GM21619 (cell line): ENCODE data around the gene ZNF628.

ENCODE experiments used
- ATAC-seq: cut with Tn5 transposase; IDR thresholded peaks from one replicate; pipeline ENCODE4 v1.9.1; 2021; ENCODE audit not compliant: unreplicated experiment

Gene ZNF628

GRCh38 chr19:55483706-55484592 is 7.5 kb downstream of the ZNF628 start:
- ATAC-seq: no peak

- peak; percentile 66 for ATAC-seq
Measured at GRCh38 chr19:55484593-55485438, 8.4 kb downstream of the ZNF628 start, which contains the start of gene NAT14. TSS of gene NAT14 (plus strand) at chr19:55485188. CDS start at chr19:55485709, 521 bp downstream.

- no peak for ATAC-seq
Measured at GRCh38 chr19:55485439-55486011, 9.1 kb downstream of the ZNF628 start.

- ATAC-seq: no peak
Measured at GRCh38 chr19:55486043-55486970, 9.9 kb downstream of the ZNF628 start.

DNA sequence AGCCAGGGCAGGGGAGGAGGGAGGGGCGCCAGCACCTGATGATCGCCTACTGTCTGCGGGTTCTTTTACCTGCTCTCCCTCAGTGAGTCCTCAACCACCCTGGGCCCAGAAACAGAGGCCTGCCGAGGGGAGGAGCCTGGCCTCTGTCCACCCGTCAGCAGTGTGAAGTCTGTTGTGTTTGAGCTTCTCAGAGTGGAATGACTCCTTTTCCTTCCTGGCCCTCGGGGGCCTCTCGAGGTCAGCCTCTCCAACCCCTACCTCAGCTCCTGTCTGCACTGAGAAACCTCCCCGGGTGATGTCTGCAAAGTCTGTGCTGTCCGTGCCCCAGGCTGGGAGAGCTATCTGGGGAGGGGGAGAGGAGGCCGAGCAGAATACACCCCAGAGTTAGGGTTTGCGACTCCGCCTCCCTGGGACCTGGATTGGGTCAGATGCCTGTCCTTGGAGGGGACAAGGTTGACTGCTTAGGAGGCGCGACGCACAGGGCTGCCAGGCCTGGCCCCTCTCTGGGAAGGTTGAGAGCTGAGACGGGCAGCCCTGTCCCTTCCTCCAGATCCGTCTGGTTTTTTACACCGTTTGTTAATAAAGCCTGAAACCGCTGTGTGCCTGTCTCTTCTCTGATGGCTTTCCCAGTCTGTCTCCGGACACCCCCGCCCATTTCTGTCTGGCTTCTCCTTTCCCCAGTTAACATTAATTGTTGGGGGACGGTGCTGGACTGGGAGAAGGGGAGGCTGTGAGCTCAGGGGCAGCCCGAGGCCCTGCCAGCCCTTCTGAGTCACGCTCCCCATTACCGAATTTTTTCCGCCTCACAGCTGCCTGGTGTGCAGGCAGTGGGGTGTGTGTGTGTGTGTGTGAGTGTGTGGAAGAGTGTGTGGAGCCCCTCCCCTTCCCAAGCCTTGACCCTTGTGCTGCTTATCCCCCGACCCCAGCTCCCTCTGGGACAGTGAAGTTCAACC is 10.8 kb downstream of the ZNF628 start:
- no peak for ATAC-seq

- no peak for ATAC-seq
Measured at GRCh38 chr19:55487924-55488687, 11.7 kb downstream of the ZNF628 start, which contains the start of gene SSC5D. TSS of gene SSC5D (plus strand) at chr19:55488436. CDS start at chr19:55488590, 154 bp downstream.

DNA sequence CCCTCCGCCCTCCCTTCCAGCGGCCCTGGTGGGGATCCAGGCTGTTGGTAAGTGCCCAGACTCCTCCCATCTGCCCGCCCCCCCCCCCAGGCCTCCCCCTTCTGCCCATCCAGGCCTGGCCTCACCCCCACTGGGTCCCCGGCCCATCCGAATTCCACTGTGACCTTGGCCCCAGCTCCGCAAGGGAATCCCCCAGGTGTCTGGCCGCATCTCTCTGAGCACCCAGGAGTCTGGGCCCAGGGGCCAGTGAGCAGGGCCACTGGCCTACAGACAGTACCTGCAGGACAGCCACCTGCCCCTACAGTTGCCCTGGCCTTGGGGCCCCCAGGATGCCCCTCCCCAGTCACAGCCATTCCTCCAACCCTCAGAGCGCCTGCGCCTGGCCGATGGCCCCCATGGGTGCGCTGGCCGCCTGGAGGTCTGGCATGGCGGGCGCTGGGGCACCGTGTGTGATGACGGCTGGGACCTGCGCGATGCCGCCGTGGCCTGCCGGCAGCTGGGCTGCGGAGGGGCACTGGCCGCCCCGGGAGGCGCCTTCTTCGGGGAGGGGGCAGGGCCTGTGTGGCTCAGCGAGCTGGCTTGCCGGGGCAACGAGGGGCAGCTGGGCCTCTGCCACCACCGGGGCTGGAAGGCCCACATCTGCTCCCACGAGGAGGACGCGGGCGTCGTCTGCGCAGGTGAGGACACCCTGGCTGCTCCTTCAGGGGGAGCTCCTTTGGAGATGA is 12.7 kb downstream of the ZNF628 start:
- no peak for ATAC-seq

DNA sequence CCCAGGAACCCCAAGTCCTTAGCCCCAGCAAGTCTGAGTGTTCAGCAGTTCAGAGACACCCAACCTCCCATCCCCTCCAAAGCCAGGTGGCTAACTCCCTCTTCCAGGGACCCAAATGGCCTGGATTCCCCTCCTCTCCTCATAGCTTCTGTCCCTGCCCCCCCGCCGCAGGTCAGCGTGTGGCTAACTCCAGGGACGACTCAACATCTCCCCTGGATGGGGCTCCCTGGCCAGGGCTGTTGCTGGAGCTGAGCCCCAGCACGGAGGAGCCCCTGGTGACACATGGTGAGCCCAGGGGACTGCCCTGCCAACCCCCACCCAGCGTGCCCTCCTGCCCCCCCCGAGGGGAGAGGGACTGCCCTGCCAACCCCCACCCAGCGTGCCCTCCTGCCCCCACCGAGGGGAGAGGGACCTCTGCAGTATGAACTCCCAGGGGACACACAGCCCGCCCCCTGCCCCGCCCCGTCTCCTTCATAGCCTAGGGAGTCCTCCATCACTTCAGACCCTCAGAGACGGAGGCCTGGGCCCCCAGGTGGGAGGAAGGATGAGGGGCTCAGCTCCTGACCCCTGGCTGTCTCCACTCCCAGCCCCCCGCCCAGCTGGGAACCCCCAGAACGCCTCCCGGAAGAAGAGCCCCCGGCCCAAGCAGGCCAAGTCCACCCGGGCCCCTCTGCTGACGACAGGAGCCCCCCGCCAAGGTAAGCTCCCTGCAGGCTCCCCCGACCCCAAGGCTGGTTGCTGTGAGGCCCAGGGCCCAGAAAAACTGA is 13.5 kb downstream of the ZNF628 start:
- no peak for ATAC-seq

DNA sequence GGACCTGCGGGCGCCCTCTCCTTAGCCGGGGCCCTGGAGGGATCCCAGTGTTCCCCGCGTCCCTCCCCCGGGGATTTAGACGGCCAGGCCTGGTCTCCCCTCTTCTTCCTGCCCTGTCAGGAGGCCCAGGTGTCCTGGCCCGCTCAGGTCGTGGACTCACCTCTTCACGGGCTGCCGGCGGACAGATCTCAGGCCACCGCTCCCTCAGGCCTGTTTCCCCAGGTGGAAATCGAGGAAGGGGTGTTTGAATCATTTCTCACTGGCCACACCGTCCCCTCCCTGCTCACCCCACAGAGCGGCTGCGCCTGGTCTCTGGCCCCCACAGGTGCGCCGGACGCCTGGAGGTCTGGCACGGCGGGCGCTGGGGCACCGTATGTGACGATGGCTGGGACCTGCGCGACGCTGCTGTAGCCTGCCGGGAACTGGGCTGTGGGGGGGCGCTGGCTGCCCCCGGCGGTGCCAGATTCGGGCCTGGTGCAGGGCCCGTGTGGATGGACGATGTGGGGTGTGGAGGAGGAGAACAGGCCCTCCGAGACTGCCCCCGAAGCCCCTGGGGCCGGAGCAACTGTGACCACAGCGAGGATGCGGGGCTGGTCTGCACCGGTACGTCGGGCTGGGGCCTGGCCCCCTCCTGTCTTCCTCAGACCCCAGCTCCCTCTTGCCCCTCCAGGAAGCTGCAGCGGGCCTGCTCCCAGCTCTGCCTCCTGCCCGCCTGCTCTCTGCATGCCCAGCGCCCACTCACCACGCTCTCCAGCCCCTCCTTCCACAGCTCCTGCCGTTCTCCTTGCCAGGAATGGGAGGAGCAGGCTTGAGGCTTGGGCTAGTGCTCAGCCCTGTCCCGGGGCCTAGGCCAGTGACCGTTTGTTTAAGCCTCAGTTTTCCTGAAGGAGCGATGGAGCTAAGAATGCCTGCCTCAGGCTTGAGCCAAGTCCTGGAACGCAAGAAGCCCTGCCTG is 14.3 kb downstream of the ZNF628 start:
- ATAC-seq: no peak

- ATAC-seq: no peak
Measured at GRCh38 chr19:55491546-55492360, 15.3 kb downstream of the ZNF628 start.

DNA sequence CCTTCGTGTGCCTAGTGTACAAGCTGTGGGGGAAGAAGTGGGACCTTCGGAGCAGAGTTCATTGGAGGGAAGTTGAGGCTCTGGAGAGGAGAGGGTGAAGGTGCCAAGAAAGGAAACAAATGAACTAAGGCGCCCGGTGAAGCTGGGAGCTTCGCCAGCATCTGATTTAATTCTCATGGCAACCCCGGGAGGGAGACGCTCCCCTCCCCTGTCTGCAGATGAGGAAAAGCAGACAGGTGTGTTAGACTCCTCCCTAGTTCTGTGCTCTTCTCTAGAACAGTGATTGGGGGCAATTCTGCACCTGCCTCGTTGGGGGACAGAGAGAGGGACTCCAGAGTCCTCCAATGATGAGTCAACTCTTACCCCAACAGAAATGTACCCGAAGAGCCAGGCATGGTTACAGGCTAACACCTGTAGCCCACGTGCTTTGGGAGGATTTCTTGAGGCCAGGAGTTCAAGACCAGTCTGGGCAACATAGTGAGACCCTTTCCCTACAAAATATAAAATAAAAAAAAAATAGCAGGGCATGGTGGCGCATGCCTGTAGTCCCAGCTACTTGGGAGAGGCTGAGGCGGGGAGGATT is 16.0 kb downstream of the ZNF628 start:
- no peak for ATAC-seq

DNA sequence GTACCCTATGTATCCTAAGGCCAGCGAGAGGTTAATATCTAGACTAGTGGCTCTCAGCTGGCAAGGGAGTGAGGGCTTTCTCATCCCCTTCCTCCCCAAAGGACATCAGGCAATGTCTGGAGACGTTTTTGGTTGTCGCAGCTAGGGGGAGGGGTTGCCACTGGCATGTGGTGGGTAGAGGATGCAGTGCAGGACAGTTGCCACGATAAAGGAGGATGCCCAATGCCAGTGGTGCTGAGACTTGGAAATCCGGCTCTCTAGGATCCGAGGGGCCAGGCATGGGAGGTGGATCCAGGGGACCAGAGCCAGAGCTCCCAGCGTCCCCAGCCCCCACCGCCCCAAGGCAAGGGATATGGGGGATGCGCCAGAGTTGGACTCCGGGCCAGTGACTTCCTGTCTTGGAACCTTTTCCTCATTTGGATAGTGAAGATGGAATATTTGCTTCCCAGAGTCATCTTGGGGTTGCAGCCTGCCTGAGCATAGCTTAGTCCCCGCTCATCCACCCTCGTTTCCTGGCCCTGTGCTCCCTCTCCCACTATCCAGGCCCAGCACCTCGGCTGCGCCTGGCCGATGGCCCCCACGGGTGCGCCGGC is 16.7 kb downstream of the ZNF628 start:
- ATAC-seq: no peak

DNA sequence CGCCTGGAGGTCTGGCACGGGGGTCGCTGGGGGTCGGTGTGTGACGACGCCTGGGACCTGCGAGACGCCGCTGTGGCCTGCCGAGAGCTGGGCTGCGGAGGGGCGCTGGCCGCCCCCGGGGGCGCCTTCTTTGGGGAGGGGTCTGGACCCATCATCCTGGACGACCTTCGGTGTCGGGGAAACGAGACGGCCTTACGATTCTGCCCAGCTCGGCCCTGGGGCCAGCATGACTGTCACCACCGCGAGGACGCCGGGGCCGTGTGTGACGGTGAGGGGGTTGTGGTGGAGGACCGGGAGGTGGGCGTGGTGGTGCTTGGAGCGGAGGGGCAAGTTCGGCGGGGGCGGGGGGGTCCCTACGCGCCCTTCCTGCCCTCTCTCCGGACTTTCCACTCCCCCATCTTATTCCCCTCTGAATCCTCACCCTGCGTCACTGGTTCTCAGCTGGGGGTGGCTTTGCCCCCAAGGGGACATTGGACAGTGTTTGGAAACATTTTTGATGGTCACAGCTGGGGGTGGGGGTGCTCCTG is 17.3 kb downstream of the ZNF628 start:
- ATAC-seq: no peak

DNA sequence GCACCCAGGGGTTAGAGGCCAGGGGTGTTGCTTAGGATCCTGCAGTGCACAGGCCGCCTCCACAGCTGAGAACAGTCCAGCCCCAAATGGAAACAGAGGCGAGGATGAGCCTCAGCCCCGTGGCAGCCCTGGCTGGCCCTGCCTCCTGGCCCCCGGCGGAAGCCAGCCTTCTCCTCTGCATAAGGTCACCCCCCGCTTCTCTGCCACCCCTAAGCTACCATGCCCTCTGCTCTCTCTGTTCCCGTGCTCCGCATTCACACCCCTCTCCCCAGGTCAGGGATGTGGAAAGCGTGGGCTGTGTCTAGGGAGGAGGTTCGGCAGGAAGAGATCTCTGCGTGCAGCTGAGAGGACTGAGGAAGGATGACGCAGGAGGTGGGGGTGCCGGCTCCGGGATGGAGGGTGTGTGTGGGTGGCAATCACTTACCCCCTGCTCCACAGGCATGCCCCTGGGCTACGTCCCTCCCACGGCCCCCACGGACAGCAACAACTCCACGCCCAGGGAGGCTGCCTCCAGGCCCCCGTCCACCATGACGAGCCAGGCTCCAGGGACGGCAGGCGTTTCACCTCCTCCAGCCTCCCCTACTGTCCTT is 17.9 kb downstream of the ZNF628 start:
- ATAC-seq: no peak
